MM.1S (cell line): ENCODE results near the gene KRTAP1-1.
"Not testable (repeated sequence)": the region's sequence is repeated elsewhere in the genome, so short reads cannot be mapped to it uniquely, and the experiment has no call there.

ENCODE experiments used
- CTCF ChIP-seq: fragments of 300-600 bp; sonication (generic); IDR thresholded peaks from 2 replicates; pipeline ENCODE4 v1.5.1; 2016; ENCODE audit warnings: antibody characterized with exemption, low read length, mixed read lengths
- EZH2 ChIP-seq: fragments of 300-600 bp; sonication (generic); optimal IDR thresholded peaks from 2 replicates; pipeline ENCODE3; 2017; ENCODE audit warnings: low read depth, mild to moderate bottlenecking, antibody characterized with exemption, low read length, mixed read lengths
- EZH2phosphoT487 ChIP-seq: fragments of 300-600 bp; sonication (generic); IDR thresholded peaks from 2 replicates; pipeline ENCODE4 v1.6.1; 2018; ENCODE audit warnings: antibody characterized with exemption, low read length

GRCh38 chr17:40999563-40999962 is 41.7 kb downstream of the KRTAP1-1 start, which contains the start of gene KRTAP3-2:
- TF ChIP-seq CTCF, EZH2, EZH2phosphoT487: not testable (repeated sequence)
